ENCODE data around the gene LRRC46. TPM values are rescaled to one million over a fixed set of nuclear protein-coding genes. Genes with fewer than 3 reads are reported as not detected.

Gene LRRC46
- total and polyA plus RNA-seq, 2 experiments from 2014 or later = 0.18 to 0.35 TPM

GRCh38 chr17:47838636-47839035 lies 7.2 kb downstream of the LRRC46 start:
- Histone ChIP-seq H3K4me1 (ENCODE audit: insufficient read depth) (peaks cover 11% of the 10 kb centered on the region; the same call in 1 of the 2 replicates), H3K36me3 (ENCODE audit: insufficient read depth) (no peaks in the 10 kb centered on the region), H3F3A (replicated peaks; ENCODE audit: low read depth) (no peaks in the 10 kb centered on the region), H3K79me2 (replicated peaks; ENCODE audit: insufficient read depth) (no peaks in the 10 kb centered on the region; the same call in 1 of the 2 replicates), H2AFZ (no peak overlapping the region), H3K4me3 (no peak overlapping the region), H3K9me2 (ENCODE audit: insufficient read depth) (no peaks in the 10 kb centered on the region), H4K20me1 (replicated peaks; ENCODE audit: insufficient read depth) (no peaks in the 10 kb centered on the region), H3K27me3 (ENCODE audit: insufficient read depth) (peaks cover 4% of the 10 kb centered on the region), H3K27ac (ENCODE audit: low read depth) (no peak overlapping the region), H3K4me2 (no peak overlapping the region)
- no peak overlapping the region for H3K27ac Mint-ChIP-seq
- peaks cover 28% of the 10 kb centered on the region for H3K27me3 Mint-ChIP-seq (ENCODE audit: insufficient read depth, low read depth, poor library complexity)
- TF ChIP-seq JUNB (IDR thresholded peaks at IDR 0.05; ENCODE audit: unreplicated experiment) (no peak), CREB1 (CRISPR knock-in tag; IDR thresholded peaks at IDR 0.05; ENCODE audit: low read depth) (no peak), POLR2AphosphoS5 (IDR thresholded peaks at IDR 0.05; ENCODE audit: low read depth) (no peak), ZNF114 (CRISPR knock-in tag; IDR thresholded peaks at IDR 0.05) (no peak), EZH2 (IDR thresholded peaks at IDR 0.05; ENCODE audit: low read depth, unreplicated experiment) (no peak), STAT1 (IDR thresholded peaks at IDR 0.05; ENCODE audit: unreplicated experiment) (no peak)
- TF ChIP-seq, protein P1, sequence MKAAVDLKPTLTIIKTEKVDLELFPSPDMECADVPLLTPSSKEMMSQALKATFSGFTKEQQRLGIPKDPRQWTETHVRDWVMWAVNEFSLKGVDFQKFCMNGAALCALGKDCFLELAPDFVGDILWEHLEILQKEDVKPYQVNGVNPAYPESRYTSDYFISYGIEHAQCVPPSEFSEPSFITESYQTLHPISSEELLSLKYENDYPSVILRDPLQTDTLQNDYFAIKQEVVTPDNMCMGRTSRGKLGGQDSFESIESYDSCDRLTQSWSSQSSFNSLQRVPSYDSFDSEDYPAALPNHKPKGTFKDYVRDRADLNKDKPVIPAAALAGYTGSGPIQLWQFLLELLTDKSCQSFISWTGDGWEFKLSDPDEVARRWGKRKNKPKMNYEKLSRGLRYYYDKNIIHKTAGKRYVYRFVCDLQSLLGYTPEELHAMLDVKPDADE (IDR thresholded peaks at IDR 0.05) = no peak
- TF ChIP-seq, protein P2, sequence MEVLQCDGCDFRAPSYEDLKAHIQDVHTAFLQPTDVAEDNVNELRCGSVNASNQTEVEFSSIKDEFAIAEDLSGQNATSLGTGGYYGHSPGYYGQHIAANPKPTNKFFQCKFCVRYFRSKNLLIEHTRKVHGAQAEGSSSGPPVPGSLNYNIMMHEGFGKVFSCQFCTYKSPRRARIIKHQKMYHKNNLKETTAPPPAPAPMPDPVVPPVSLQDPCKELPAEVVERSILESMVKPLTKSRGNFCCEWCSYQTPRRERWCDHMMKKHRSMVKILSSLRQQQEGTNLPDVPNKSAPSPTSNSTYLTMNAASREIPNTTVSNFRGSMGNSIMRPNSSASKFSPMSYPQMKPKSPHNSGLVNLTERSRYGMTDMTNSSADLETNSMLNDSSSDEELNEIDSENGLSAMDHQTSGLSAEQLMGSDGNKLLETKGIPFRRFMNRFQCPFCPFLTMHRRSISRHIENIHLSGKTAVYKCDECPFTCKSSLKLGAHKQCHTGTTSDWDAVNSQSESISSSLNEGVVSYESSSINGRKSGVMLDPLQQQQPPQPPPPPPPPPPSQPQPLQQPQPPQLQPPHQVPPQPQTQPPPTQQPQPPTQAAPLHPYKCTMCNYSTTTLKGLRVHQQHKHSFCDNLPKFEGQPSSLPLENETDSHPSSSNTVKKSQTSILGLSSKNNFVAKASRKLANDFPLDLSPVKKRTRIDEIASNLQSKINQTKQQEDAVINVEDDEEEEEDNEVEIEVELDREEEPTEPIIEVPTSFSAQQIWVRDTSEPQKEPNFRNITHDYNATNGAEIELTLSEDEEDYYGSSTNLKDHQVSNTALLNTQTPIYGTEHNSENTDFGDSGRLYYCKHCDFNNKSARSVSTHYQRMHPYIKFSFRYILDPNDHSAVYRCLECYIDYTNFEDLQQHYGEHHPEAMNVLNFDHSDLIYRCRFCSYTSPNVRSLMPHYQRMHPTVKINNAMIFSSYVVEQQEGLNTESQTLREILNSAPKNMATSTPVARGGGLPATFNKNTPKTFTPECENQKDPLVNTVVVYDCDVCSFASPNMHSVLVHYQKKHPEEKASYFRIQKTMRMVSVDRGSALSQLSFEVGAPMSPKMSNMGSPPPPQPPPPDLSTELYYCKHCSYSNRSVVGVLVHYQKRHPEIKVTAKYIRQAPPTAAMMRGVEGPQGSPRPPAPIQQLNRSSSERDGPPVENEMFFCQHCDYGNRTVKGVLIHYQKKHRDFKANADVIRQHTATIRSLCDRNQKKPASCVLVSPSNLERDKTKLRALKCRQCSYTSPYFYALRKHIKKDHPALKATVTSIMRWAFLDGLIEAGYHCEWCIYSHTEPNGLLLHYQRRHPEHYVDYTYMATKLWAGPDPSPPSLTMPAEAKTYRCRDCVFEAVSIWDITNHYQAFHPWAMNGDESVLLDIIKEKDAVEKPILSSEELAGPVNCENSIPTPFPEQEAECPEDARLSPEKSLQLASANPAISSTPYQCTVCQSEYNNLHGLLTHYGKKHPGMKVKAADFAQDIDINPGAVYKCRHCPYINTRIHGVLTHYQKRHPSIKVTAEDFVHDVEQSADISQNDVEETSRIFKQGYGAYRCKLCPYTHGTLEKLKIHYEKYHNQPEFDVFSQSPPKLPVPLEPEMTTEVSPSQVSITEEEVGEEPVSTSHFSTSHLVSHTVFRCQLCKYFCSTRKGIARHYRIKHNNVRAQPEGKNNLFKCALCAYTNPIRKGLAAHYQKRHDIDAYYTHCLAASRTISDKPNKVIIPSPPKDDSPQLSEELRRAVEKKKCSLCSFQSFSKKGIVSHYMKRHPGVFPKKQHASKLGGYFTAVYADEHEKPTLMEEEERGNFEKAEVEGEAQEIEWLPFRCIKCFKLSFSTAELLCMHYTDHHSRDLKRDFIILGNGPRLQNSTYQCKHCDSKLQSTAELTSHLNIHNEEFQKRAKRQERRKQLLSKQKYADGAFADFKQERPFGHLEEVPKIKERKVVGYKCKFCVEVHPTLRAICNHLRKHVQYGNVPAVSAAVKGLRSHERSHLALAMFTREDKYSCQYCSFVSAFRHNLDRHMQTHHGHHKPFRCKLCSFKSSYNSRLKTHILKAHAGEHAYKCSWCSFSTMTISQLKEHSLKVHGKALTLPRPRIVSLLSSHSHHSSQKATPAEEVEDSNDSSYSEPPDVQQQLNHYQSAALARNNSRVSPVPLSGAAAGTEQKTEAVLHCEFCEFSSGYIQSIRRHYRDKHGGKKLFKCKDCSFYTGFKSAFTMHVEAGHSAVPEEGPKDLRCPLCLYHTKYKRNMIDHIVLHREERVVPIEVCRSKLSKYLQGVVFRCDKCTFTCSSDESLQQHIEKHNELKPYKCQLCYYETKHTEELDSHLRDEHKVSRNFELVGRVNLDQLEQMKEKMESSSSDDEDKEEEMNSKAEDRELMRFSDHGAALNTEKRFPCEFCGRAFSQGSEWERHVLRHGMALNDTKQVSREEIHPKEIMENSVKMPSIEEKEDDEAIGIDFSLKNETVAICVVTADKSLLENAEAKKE (CRISPR knock-in tag; IDR thresholded peaks at IDR 0.05) = no peak
- TF ChIP-seq, protein P3, sequence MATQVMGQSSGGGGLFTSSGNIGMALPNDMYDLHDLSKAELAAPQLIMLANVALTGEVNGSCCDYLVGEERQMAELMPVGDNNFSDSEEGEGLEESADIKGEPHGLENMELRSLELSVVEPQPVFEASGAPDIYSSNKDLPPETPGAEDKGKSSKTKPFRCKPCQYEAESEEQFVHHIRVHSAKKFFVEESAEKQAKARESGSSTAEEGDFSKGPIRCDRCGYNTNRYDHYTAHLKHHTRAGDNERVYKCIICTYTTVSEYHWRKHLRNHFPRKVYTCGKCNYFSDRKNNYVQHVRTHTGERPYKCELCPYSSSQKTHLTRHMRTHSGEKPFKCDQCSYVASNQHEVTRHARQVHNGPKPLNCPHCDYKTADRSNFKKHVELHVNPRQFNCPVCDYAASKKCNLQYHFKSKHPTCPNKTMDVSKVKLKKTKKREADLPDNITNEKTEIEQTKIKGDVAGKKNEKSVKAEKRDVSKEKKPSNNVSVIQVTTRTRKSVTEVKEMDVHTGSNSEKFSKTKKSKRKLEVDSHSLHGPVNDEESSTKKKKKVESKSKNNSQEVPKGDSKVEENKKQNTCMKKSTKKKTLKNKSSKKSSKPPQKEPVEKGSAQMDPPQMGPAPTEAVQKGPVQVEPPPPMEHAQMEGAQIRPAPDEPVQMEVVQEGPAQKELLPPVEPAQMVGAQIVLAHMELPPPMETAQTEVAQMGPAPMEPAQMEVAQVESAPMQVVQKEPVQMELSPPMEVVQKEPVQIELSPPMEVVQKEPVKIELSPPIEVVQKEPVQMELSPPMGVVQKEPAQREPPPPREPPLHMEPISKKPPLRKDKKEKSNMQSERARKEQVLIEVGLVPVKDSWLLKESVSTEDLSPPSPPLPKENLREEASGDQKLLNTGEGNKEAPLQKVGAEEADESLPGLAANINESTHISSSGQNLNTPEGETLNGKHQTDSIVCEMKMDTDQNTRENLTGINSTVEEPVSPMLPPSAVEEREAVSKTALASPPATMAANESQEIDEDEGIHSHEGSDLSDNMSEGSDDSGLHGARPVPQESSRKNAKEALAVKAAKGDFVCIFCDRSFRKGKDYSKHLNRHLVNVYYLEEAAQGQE (IDR thresholded peaks at IDR 0.05; ENCODE audit: unreplicated experiment) = no peak
- H3K9me3 Mint-ChIP-seq = no peaks in the 10 kb centered on the region
- ATAC-seq (no peak), DNase-seq (ENCODE audit: low spot score) (no peak)
- H3K4me3 Mint-ChIP-seq = no peak overlapping the region
- peaks cover 24% of the 10 kb centered on the region for H3K4me1 Mint-ChIP-seq
- peaks cover 3% of the 10 kb centered on the region; the same call in 1 of the 3 replicates for H3K36me3 Mint-ChIP-seq (ENCODE audit: low read depth)

All from GM23338 (cell line).